ENCODE results near the gene MYBPHL. TPM values are rescaled to one million over a fixed set of nuclear protein-coding genes. Genes with fewer than 3 reads are reported as not detected.

MYBPHL gene
- total RNA-seq, 4 donors from 2014 or later, result 0.76 TPM; not detected in 3

DNA sequence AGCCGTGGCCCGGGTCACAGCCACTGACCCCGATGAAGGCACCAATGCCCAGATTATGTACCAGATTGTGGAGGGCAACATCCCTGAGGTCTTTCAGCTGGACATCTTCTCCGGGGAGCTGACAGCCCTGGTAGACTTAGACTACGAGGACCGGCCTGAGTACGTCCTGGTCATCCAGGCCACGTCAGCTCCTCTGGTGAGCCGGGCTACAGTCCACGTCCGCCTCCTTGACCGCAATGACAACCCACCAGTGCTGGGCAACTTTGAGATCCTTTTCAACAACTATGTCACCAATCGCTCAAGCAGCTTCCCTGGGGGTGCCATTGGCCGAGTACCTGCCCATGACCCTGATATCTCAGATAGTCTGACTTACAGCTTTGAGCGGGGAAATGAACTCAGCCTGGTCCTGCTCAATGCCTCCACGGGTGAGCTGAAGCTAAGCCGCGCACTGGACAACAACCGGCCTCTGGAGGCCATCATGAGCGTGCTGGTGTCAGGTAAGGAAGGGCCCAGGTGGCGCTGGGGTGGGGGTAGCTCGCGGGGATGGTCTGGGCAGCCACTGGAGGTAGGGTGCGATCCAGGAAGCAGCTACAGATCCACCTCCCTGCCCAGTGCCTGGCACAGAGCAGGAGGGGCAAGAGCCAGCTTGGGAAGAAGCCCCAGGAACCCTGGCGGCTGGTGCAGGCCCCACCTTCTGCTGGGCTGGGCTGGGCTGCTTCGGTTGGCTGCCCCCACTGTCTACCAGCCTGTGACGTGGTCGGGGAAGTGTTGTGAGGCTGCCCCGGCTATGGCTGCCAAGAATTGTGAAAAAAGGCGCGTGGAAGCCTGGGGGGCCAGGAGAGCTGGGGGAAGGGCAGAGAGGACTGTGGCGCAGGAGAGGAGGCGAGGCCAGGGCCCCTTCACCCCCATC lies 53.7 kb downstream of the MYBPHL start:
- peak in 1 of 2 donors; percentile 29 for TF ChIP-seq POLR2A (IDR thresholded peaks at IDR 0.05)
- TF ChIP-seq, protein P1, sequence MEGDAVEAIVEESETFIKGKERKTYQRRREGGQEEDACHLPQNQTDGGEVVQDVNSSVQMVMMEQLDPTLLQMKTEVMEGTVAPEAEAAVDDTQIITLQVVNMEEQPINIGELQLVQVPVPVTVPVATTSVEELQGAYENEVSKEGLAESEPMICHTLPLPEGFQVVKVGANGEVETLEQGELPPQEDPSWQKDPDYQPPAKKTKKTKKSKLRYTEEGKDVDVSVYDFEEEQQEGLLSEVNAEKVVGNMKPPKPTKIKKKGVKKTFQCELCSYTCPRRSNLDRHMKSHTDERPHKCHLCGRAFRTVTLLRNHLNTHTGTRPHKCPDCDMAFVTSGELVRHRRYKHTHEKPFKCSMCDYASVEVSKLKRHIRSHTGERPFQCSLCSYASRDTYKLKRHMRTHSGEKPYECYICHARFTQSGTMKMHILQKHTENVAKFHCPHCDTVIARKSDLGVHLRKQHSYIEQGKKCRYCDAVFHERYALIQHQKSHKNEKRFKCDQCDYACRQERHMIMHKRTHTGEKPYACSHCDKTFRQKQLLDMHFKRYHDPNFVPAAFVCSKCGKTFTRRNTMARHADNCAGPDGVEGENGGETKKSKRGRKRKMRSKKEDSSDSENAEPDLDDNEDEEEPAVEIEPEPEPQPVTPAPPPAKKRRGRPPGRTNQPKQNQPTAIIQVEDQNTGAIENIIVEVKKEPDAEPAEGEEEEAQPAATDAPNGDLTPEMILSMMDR (IDR thresholded peaks at IDR 0.05), result no peak
- H3K36me3 ChIP-seq, result no peaks in the 10 kb centered on the region
- peaks cover 0 to 19% of the 10 kb centered on the region in 2 donors for H3K4me1 ChIP-seq
- DNase-seq, result peak in 1 of 2 donors; percentile 59
- intact Hi-C loops (cut with DNase I; ENCODE audit: low total_unique reads), result no loop called here
- H3K27ac ChIP-seq, result peak overlapping the region; percentile 63 to 72
- H3K9me3 ChIP-seq, result no peaks in the 10 kb centered on the region
- H3K27me3 ChIP-seq, result no peaks in the 10 kb centered on the region
- H3K4me3 ChIP-seq, result no peak overlapping the region

DNA sequence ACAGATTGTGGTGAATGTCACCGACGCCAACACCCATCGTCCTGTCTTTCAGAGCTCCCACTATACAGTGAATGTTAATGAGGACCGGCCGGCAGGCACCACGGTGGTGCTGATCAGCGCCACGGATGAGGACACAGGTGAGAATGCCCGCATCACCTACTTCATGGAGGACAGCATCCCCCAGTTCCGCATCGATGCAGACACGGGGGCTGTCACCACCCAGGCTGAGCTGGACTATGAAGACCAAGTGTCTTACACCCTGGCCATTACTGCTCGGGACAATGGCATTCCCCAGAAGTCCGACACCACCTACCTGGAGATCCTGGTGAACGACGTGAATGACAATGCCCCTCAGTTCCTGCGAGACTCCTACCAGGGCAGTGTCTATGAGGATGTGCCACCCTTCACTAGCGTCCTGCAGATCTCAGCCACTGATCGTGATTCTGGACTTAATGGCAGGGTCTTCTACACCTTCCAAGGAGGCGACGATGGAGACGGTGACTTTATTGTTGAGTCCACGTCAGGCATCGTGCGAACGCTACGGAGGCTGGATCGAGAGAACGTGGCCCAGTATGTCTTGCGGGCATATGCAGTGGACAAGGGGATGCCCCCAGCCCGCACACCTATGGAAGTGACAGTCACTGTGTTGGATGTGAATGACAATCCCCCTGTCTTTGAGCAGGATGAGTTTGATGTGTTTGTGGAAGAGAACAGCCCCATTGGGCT lies 54.5 kb downstream of the MYBPHL start:
- TF ChIP-seq, protein P1 (IDR thresholded peaks at IDR 0.05), result no peak
- TF ChIP-seq POLR2A (IDR thresholded peaks at IDR 0.05), result no peak
- Histone ChIP-seq H3K36me3 (no peaks in the 10 kb centered on the region), H3K9me3 (no peaks in the 10 kb centered on the region), H3K4me3 (no peak overlapping the region), H3K27ac (no peak overlapping the region), H3K4me1 (peaks cover 0 to 19% of the 10 kb centered on the region in 2 donors), H3K27me3 (no peaks in the 10 kb centered on the region)
- DNase-seq, result no peak
- intact Hi-C loops (cut with DNase I; ENCODE audit: low total_unique reads), result no loop called here

DNA sequence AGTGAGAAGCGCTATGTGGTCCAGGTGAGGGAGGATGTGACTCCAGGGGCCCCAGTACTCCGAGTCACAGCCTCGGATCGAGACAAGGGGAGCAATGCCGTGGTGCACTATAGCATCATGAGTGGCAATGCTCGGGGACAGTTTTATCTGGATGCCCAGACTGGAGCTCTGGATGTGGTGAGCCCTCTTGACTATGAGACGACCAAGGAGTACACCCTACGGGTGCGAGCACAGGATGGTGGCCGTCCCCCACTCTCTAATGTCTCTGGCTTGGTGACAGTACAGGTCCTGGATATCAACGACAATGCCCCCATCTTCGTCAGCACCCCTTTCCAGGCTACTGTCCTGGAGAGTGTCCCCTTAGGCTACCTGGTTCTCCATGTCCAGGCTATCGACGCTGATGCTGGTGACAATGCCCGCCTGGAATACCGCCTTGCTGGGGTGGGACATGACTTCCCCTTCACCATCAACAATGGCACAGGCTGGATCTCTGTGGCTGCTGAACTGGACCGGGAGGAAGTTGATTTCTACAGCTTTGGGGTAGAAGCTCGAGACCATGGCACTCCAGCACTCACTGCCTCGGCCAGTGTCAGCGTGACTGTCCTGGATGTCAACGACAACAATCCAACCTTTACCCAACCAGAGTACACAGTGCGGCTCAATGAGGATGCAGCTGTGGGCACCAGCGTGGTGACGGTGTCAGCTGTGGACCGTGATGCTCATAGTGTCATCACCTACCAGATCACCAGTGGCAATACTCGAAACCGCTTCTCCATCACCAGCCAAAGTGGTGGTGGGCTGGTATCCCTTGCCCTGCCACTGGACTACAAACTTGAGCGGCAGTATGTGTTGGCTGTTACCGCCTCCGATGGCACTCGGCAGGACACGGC lies 55.3 kb downstream of the MYBPHL start:
- Histone ChIP-seq H3K36me3 (no peaks in the 10 kb centered on the region), H3K27ac (no peak overlapping the region), H3K4me3 (no peak overlapping the region), H3K27me3 (no peaks in the 10 kb centered on the region), H3K4me1 (peaks cover 0 to 19% of the 10 kb centered on the region in 2 donors), H3K9me3 (no peaks in the 10 kb centered on the region)
- intact Hi-C loops (cut with DNase I; ENCODE audit: low total_unique reads), result no loop called here
- DNase-seq, result no peak
- no peak for TF ChIP-seq POLR2A (IDR thresholded peaks at IDR 0.05)
- TF ChIP-seq, protein P1 (IDR thresholded peaks at IDR 0.05), result no peak

DNA sequence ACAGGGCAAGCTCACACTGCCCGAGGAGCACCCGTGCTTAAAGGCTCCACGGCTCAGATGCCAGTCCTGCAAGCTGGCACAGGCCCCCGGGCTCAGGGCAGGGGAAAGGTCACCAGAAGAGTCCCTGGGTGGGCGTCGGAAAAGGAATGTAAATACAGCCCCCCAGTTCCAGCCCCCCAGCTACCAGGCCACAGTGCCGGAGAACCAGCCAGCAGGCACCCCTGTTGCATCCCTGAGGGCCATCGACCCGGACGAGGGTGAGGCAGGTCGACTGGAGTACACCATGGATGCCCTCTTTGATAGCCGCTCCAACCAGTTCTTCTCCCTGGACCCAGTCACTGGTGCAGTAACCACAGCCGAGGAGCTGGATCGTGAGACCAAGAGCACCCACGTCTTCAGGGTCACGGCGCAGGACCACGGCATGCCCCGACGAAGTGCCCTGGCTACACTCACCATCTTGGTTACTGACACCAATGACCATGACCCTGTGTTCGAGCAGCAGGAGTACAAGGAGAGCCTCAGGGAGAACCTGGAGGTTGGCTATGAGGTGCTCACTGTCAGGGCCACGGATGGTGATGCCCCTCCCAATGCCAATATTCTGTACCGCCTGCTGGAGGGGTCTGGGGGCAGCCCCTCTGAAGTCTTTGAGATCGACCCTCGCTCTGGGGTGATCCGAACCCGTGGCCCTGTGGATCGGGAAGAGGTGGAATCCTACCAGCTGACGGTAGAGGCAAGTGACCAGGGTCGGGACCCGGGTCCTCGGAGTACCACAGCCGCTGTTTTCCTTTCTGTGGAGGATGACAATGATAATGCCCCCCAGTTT lies 56.1 kb downstream of the MYBPHL start:
- H3K4me3 ChIP-seq, result no peak overlapping the region
- TF ChIP-seq, protein P1 (IDR thresholded peaks at IDR 0.05), result no peak
- no peak for TF ChIP-seq POLR2A (IDR thresholded peaks at IDR 0.05)
- H3K9me3 ChIP-seq, result no peaks in the 10 kb centered on the region
- H3K27ac ChIP-seq, result no peak overlapping the region
- no peaks in the 10 kb centered on the region for H3K36me3 ChIP-seq
- peaks cover 0 to 19% of the 10 kb centered on the region in 2 donors for H3K4me1 ChIP-seq
- no peak for DNase-seq
- intact Hi-C loops (cut with DNase I; ENCODE audit: low total_unique reads), result no loop called here
- no peaks in the 10 kb centered on the region for H3K27me3 ChIP-seq

Data from uterus (tissue), 4 donors.